GM12892 (cell line): ENCODE measurements around the gene CNOT4.

ENCODE experiments used
- POLR2A ChIP-seq: IDR thresholded peaks from 2 replicates; pipeline ENCODE4 v1.6.1; 2011; ENCODE audit warnings: low read depth, low read length, control low read depth
- POLR2AphosphoS5 ChIP-seq: IDR thresholded peaks from 2 replicates; pipeline ENCODE4 v1.6.1; 2011; ENCODE audit warnings: low read depth, low read length, control low read depth

GRCh38 chr7:135328053-135328452 lies 181.8 kb downstream of the CNOT4 start:
- TF ChIP-seq POLR2A, result no peak
- TF ChIP-seq POLR2AphosphoS5, result no peak
